HCEC 1CT (cell line): ENCODE data around the gene TRIM41.
"Not testable (repeated sequence)": the region's sequence is repeated elsewhere in the genome, so short reads cannot be mapped to it uniquely, and the experiment has no call there.

ENCODE experiments used
- DNase-seq: peaks from one replicate; pipeline ENCODE4 v3.0.0-alpha.2; 2017

The TRIM41 gene

DNA sequence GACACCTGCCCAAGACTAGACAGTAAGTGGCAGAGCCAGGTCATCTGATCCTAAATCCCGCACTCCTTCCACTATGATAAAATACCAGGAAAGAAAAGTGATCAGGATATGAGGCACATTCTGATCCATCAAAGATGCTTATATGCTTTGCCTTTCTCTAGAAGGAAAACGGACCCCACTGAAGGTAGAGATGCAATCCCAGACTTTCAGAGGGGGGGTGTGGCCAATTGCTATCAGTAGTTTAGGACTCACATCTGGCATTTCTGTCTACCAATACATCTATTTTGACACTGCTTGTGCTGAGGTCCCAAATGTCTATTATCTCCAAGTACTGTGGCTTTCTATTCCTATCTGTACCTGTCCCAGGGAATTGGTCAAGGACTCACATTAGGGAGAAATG, 36.2 kb downstream of the TRIM41 start:
- no peak for DNase-seq

DNA sequence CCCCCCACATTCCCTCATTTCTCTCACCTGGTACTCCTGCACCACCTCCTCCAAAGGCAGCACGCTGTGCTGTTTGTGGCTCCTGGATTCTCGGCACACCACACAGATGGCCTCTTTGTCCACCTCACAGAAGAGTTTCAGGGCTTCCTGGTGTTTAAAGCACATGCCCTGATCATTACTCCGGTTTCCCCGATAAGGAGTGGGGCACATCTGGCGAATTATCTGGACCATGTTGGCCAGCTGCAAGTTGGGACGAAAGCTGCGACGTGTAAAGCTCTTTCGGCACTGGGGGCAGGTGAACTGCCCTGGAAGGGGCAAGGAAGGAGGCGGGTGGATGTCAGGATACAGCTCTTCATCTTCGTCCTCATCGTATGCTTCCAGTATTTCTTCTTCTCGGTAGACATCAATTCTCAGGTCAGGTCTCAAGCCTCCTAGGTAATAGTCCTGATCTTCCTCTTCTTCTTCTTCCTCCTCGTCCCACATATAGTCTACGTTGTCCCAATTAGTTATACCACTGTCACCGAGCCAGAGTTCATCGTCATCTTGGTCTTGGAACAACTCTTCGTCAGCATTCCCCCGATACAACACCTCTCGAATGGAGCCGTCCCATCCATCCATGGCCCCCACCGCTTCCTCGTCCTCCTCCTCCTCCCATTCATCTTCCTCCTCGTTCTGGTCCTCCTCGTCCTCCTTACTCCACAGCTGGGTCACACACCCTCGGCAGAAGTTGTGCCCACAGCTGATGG, 37.1 kb downstream of the TRIM41 start:
- DNase-seq, result no peak

DNA sequence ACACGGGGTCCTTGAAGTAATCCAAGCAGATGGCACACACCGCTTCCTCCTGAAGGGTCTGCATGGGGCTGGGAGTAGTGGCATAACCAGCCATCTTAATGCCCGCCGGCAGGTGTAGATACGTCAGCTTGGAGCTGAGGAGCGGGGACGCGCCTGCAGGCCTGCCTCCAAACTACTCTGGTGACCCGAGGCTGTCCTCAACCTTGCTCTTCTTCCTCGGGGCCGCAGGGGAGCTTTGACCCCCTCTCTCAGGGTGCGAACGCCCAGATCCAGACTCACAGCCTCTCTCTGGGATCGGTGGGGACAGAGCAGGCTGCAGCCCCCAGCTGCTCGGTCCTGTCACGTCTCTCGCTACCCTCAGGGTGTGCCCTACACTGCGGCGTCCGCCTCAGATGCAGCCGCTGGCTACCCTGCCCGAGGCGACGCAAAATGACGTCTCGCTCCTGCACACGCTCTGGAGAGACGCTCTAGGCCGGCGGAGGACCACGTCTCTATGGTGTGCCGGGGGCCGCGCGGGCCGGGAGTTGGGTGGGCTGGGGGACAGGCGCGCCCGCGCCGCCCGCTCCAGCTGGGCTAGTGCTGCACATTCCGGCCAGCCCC, 37.7 kb downstream of the TRIM41 start, which contains the start of gene TRIM52:
Gene TRIM52, minus strand, starts transcription at position 424 of the 600 bp plus-strand sequence. Its CDS starts 330 bp downstream, at position 94.
- peak; percentile 87 for DNase-seq

- peak; percentile 74 for DNase-seq
Measured at GRCh38 chr5:181261320-181262049, 38.4 kb downstream of the TRIM41 start.

DNA sequence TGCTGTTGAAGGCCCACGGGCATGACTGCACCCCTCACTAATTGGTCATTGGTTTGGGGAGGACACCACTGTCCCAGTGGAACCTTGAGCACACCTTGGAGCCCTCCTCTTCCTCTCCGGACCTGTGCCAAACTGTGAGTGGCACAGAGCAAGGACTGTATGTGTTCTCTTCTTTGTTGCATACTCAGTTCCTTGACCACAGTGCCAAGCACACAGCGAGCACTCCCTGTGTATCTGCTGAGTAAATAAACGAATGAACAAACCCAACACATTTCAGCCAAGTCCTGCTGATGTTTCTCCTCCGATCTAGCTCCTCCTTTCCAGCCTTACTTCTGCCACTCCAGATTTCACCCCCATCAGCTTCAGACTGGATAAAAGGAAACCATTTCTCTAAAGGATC, 40.6 kb downstream of the TRIM41 start:
- no peak for DNase-seq

GRCh38 chr5:181265092-181265671, 42.1 kb downstream of the TRIM41 start:
- no peak for DNase-seq

GRCh38 chr5:181267291-181267904, 44.3 kb downstream of the TRIM41 start:
- not testable (repeated sequence) for DNase-seq

- not testable (repeated sequence) for DNase-seq
Measured at GRCh38 chr5:181267907-181268306, 44.8 kb downstream of the TRIM41 start.

DNA sequence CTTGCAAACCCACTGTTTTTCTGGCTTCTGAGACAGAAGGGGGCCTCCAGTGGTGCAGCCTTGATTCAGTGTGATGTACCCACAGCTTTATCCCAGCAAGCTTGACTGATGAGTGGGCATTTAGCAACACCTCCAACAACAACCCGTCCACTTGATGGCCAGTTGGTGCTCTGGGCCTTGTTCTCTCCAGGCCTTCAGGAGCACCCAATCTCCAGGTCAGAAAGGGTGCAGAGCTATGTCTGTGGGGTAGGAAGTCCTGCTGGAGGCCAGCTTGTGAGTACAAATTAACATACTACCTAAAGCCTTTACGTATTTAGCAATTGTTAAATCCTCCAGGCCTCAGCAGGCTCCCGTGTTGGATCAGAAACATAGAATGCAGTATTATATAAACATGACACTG, 48.0 kb downstream of the TRIM41 start:
- no peak for DNase-seq

DNA sequence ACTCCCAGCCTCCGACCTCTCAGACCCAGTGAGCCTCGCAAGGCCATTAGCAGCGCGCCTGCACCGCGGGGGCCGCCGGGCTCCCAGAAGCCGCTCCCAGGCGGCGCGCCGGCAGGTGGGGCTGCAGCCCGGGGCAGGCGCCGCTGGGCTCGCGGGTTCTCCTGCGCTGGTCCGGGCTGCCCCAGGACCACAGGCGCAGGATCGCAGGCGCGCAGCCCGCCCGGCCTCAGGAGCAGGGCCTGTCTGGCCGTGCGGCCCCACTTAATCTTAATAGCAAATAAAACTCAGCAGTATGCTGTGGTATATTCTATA, 50.3 kb downstream of the TRIM41 start:
- DNase-seq, result not testable (repeated sequence)

- no peak for DNase-seq
Measured at GRCh38 chr5:181280251-181280762, 57.2 kb downstream of the TRIM41 start.

GRCh38 chr5:181281077-181281983, 58.2 kb downstream of the TRIM41 start:
- DNase-seq, result no peak

GRCh38 chr5:181281984-181282316, 58.9 kb downstream of the TRIM41 start:
- no peak for DNase-seq

- DNase-seq, result not testable (repeated sequence)
Measured at GRCh38 chr5:181282415-181282814, 59.3 kb downstream of the TRIM41 start.

- no peak for DNase-seq
Measured at GRCh38 chr5:181282874-181283273, 59.8 kb downstream of the TRIM41 start.

GRCh38 chr5:181283347-181283746, 60.3 kb downstream of the TRIM41 start:
- no peak for DNase-seq

DNA sequence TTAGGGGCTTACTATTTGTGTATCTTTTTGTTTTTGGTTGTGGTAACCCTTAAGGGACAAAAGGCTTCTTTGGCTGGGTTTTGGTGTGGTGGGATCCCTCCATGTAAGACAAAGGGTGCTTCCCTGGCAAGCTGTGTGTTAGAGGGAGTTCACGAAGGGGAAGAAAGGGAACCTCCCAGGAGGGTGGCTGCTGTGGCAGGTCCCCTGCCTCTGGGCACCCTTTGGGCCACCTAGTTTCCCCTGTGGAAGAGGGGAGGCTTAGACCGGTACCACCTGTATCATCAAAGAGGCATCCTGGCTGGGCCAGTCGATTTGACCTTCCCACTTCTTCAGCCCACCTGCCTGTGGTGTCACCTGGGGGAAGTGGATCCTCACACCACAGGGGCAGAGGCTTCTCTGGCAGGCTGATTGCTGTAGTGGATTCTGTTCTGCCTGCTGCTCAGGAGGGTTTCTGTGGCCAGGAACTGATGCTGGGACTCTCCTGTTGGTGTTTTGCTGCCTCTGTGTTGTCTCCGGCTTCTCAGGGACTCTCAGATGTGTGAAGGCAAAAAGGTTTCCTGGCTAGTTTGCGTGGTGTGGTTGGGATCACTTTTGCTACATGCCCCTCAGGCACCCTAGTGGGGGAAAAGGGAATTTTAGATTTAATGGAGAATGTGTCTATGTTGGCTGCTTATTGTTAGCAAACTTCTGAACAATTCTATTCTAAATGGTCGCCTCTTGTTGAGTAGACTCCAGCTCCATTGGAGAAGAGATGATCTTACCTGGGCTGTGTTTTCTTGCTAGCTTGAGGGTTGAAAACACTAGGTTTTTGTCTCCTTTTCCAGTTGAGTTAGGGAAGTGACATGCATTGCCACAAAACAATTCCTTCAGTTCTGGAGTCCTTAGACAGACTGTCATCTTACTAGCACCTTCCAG, 61.0 kb downstream of the TRIM41 start:
- not testable (repeated sequence) for DNase-seq
